PC-3 (cell line): Measurements from ENCODE around the gene LGI1.

ENCODE experiments used
- EZH2 ChIP-seq: fragments of 300-600 bp; sonication (generic); IDR thresholded peaks from one replicate; pipeline ENCODE4 v1.6.1; 2017; ENCODE audit warnings: antibody characterized with exemption, mild to moderate bottlenecking, low read length; ENCODE audit not compliant: unreplicated experiment
- EZH2phosphoT487 ChIP-seq: fragments of 300-600 bp; sonication (generic); IDR thresholded peaks from 2 replicates; pipeline ENCODE4 v1.6.1; 2018; ENCODE audit warnings: mild to moderate bottlenecking, antibody characterized with exemption, low read length, borderline replicate concordance
- TF ChIP-seq, protein P1 (sequence below): fragments of 300-600 bp; sonication (generic); conservative IDR thresholded peaks from 2 replicates; pipeline ENCODE4 v1.5.1; 2017; ENCODE audit warnings: antibody characterized with exemption, low read depth, mild to moderate bottlenecking, low read length

DNA sequence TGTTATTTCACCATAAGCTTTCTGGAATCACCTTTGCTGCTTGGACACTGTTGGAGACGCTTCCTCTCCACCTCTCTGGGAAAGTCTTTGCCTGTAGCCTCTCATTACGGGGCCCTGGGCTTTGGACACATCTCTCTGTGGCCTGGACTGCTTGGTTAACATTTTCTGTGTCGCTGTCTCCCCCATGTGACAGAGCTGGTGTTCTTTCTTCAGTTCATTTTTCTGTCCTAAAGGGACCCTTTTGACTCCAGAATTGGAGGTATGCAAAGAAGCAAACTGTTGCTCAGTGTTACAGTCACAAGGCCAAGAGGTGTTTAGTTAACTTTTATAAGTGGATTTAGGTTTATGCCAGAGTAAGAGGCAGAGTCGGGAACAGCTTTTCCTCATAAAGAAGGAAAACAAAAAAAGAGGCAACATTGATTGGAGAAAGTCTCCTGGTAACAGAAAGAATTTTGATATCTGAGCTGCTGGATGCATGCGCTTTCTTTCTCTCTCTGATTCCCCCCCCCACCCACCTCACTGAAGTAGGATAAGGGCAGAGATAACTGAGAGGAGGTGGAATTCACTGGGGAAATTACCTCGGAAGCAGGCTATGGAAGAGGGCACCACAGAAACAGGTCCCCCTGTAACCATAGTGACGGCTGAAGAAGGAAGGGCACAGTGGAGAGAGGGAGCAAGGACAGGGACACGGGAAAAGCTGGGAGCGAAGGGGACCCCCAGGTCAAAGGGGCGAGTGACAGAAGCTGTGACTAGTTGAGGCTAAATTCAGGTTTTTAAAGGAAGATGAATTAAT, 57.8 kb downstream of the LGI1 start:
- TF ChIP-seq, protein P1, sequence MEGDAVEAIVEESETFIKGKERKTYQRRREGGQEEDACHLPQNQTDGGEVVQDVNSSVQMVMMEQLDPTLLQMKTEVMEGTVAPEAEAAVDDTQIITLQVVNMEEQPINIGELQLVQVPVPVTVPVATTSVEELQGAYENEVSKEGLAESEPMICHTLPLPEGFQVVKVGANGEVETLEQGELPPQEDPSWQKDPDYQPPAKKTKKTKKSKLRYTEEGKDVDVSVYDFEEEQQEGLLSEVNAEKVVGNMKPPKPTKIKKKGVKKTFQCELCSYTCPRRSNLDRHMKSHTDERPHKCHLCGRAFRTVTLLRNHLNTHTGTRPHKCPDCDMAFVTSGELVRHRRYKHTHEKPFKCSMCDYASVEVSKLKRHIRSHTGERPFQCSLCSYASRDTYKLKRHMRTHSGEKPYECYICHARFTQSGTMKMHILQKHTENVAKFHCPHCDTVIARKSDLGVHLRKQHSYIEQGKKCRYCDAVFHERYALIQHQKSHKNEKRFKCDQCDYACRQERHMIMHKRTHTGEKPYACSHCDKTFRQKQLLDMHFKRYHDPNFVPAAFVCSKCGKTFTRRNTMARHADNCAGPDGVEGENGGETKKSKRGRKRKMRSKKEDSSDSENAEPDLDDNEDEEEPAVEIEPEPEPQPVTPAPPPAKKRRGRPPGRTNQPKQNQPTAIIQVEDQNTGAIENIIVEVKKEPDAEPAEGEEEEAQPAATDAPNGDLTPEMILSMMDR: peak; percentile 23
- TF ChIP-seq EZH2: no peak
- no peak for TF ChIP-seq EZH2phosphoT487
